Measurements from ENCODE around the gene AIF1L.
"Not testable (repeated sequence)": the region's sequence is repeated elsewhere in the genome, so short reads cannot be mapped to it uniquely, and the experiment has no call there.

AIF1L gene

DNA sequence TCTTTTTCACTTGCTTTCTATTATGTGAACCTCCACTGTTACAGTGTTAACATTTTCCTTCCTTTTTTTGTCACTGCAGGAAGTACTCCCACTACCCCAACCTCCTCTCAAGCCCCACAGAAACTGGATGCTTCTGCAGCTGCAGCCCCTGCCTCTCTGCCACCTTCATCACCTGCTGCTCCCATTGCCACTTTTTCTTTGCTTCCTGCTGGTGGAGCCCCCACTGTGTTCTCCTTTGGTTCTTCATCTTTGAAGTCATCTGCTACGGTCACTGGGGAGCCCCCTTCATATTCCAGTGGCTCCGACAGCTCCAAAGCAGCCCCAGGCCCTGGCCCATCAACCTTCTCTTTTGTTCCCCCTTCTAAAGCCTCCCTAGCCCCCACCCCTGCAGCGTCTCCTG lies 47.9 kb downstream of the AIF1L start:
- TF ChIP-seq, protein P1, sequence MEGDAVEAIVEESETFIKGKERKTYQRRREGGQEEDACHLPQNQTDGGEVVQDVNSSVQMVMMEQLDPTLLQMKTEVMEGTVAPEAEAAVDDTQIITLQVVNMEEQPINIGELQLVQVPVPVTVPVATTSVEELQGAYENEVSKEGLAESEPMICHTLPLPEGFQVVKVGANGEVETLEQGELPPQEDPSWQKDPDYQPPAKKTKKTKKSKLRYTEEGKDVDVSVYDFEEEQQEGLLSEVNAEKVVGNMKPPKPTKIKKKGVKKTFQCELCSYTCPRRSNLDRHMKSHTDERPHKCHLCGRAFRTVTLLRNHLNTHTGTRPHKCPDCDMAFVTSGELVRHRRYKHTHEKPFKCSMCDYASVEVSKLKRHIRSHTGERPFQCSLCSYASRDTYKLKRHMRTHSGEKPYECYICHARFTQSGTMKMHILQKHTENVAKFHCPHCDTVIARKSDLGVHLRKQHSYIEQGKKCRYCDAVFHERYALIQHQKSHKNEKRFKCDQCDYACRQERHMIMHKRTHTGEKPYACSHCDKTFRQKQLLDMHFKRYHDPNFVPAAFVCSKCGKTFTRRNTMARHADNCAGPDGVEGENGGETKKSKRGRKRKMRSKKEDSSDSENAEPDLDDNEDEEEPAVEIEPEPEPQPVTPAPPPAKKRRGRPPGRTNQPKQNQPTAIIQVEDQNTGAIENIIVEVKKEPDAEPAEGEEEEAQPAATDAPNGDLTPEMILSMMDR (IDR thresholded peaks at IDR 0.05; ENCODE audit: insufficient read depth, missing control alignments) = no peak
- FAIRE-seq = no peak
- DNase-seq (ENCODE audit: insufficient read length, low spot score) = no peak

DNA sequence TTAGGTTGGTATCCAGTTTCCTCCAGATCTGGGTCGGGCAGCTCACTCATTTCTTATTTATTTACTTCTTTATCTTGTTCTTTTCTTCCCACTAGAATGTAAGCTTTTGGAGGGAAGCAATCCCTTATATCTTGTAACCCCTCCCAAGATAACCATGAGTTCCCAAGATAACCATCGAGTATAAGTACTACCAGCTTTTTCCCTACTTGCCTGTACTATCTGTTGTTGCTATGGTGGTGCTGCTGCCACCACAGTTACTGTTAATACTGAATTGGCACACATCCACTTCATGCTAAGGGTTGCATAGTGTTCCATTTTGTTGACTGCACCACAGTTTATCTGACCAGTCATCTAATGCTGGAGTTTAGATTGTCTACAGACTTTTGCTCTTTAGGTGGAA lies 48.9 kb downstream of the AIF1L start:
- FAIRE-seq (no peak), DNase-seq (ENCODE audit: insufficient read length, low spot score) (no peak)
- TF ChIP-seq, protein P1 (IDR thresholded peaks at IDR 0.05; ENCODE audit: insufficient read depth, missing control alignments) = no peak

DNA sequence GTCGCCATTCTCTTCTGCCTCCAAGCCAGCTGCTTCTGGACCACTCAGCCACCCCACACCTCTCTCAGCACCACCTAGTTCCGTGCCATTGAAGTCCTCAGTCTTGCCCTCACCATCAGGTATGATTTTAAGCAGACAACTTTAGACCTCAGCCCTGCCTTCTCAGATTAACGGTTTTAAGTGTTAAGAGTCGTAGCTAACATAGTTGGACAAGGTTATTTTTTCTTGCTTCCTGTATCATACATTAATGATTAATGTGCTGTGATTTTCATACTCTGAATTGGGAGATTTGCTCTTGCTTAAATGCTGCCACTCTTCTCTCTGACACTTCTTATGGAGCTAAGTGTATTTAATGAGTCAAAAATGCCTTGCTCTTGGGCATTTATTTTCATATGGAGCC lies 49.9 kb downstream of the AIF1L start:
- DNase-seq (ENCODE audit: insufficient read length, low spot score) (no peak), FAIRE-seq (no peak)
- TF ChIP-seq, protein P1 (IDR thresholded peaks at IDR 0.05; ENCODE audit: insufficient read depth, missing control alignments) = no peak

DNA sequence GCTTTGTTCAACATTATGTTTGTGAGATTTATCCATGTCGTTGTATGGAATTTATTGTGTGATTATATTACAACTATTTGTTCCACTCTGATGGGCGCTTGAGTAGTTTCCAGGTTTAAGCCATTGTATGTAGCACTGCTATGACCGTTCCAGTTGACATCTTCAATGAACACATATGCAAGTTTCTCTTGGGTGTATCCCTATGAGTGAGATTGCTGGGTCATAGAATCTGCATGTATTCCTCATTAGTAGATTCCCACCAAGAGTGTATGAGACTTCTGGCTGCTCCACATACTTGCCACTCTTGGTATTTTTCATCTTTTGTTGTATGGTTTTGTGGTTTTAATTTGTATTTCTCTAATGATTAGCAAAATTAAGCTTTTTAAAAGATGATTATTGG lies 51.9 kb downstream of the AIF1L start:
- FAIRE-seq = no peak
- no peak for DNase-seq (ENCODE audit: insufficient read length, low spot score)
- TF ChIP-seq, protein P1 (IDR thresholded peaks at IDR 0.05; ENCODE audit: insufficient read depth, missing control alignments) = no peak

DNA sequence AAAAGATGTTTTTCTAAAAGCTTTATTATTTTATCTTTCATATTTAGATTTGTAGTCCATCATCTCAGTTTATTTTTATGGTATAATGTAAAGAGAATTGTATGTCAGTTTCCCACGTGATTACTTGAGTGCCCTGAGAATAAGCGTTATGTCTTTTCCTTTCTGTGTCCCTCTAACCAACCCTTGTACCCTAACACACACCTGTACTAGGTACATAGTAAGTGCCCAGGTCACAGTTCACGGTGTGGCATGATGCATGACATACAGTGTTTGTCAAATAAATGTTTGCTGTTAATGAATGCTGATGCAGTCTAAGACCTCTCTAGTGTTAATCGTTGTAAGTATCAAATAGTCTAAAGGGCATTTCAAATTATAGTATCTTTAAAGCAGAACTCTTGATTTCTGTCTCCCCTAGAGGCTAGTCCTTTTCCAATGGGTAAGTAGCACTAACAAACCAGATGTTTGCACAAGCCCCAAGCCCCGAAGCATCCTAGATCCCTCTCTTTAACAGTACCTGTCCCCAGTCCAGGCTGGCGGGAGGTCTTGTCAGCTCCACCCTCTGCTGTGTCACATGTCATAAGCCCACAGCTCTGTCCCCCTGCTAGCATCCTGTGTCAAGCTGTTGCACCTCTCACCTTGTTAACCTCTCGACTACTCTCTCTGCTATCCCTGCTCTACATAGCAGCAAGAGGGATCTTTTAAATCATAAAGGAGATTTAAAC lies 52.8 kb downstream of the AIF1L start:
- FAIRE-seq (no peak), DNase-seq (ENCODE audit: insufficient read length, low spot score) (no peak)
- TF ChIP-seq, protein P1 (IDR thresholded peaks at IDR 0.05; ENCODE audit: insufficient read depth, missing control alignments) = no peak

DNA sequence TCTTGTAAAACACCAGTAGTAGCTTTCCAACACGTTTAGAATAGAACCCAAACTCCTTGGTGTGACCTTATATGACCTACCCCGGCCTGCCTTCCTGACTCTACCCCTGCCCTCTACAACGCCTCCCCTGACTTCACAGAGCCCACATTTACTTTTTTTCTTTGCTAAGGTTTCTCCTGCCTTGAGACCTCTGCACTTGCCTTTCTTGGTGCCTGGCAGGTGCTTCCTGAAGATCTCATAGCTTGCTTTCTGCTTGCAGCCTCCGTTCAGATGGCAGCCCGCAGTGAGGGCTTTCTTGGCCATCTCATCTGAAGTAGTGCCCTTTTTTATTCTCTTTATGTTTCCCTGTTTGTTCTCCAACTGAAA lies 53.3 kb downstream of the AIF1L start:
- FAIRE-seq = no peak
- DNase-seq (ENCODE audit: insufficient read length, low spot score) = no peak
- TF ChIP-seq, protein P1 (IDR thresholded peaks at IDR 0.05; ENCODE audit: insufficient read depth, missing control alignments) = no peak

DNA sequence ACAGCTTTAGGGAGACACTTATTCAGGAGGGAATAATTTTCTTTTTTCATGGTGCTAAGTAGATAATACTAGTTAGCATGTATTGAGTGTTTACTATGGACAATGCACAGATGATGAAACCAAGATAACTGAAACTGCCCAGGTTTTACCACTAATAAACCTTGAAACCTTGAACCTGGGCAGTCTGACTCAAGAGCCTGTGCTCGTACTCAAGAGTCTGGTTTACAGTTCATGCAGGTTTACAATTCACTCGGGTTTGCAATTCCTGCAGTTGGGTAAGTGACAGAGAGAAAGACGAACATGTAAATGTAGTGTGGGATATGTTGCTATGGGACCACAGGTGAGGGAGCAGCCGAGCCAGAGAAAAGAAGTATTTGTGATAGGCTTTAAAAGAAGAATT lies 57.3 kb downstream of the AIF1L start:
- TF ChIP-seq, protein P1 (IDR thresholded peaks at IDR 0.05; ENCODE audit: insufficient read depth, missing control alignments) = no peak
- no peak for DNase-seq (ENCODE audit: insufficient read length, low spot score)
- FAIRE-seq = no peak

DNA sequence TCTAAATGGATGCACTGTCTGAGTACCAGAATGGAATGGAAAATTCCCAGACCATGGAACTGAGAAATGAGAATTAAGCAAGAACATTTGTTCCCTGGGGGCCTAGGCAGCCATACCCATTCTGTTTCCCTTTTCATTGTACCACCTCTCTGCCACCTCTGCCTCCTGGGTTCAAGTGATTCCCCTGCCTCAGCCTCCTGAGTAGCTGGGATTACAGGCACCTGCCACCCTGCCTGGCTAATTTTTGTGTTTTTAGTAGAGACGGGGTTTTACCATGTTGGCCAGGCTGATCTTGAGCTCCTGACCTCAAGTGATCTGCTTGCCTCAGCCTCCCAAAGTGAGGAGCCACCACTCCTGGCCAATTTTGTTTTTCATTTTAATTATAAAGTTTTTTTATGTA lies 62.3 kb downstream of the AIF1L start:
- DNase-seq (ENCODE audit: insufficient read length, low spot score); FAIRE-seq: not testable (repeated sequence)

Measured in D721Med (cell line).